Activated CD4-positive, alpha-beta T cell treated with anti-CD3 and anti-CD28 coated beads, Interleukin-2, amount 50 U/mL, for 48 hours (primary cell): ENCODE results near the gene ADAM11.
"Not testable (repeated sequence)": the region's sequence is repeated elsewhere in the genome, so short reads cannot be mapped to it uniquely, and the experiment has no call there.

Source experiments
- DNase-seq, 2 experiments: peaks; one replicate each; pipeline ENCODE4 v3.0.0-alpha.2; 2020

The ADAM11 gene

GRCh38 chr17:44798356-44798755 lies 39.6 kb downstream of the ADAM11 start:
- DNase-seq = no peak

- no peak for DNase-seq
These were observed 43.1 kb downstream of the ADAM11 start for GRCh38 chr17:44801880-44802279.

GRCh38 chr17:44804302-44805089 lies 45.7 kb downstream of the ADAM11 start:
- DNase-seq = no peak

GRCh38 chr17:44807093-44807816 lies 48.5 kb downstream of the ADAM11 start:
- DNase-seq = no peak

- DNase-seq = no peak
These were observed 49.0 kb downstream of the ADAM11 start for GRCh38 chr17:44807817-44808155.

GRCh38 chr17:44808156-44808555 lies 49.4 kb downstream of the ADAM11 start:
- DNase-seq = no peak

GRCh38 chr17:44808656-44809388 lies 50.0 kb downstream of the ADAM11 start:
- not testable (repeated sequence) for DNase-seq

GRCh38 chr17:44812263-44812662 lies 53.5 kb downstream of the ADAM11 start:
- DNase-seq = no peak

GRCh38 chr17:44818508-44818907 lies 59.7 kb downstream of the ADAM11 start:
- not testable (repeated sequence) for DNase-seq

GRCh38 chr17:44820631-44821212 lies 61.9 kb downstream of the ADAM11 start:
- DNase-seq = no peak

GRCh38 chr17:44825236-44825635 lies 66.4 kb downstream of the ADAM11 start:
- DNase-seq = not testable (repeated sequence)

GRCh38 chr17:44826123-44826790 lies 67.5 kb downstream of the ADAM11 start:
- DNase-seq = no peak

- no peak for DNase-seq
These were observed 69.1 kb downstream of the ADAM11 start for GRCh38 chr17:44827863-44828262.

GRCh38 chr17:44828919-44829522 lies 70.2 kb downstream of the ADAM11 start:
- DNase-seq = peak; percentile 18 to 25

GRCh38 chr17:44829523-44830358 lies 71.0 kb downstream of the ADAM11 start, which contains the start of gene GJC1:
TSS of gene GJC1 (minus strand) at chr17:44830287. CDS start at chr17:44805817, 24,470 bp downstream.
- peak; percentile 28 to 30 for DNase-seq

- DNase-seq = peak in 1 of 2 experiments; percentile 36
These were observed 71.8 kb downstream of the ADAM11 start for GRCh38 chr17:44830359-44831288.

- DNase-seq = no peak
These were observed 72.6 kb downstream of the ADAM11 start for GRCh38 chr17:44831371-44831770.
